ENCODE measurements around the gene ASTL. TPM values are rescaled to one million over a fixed set of nuclear protein-coding genes. Genes with fewer than 3 reads are reported as not detected.

The ASTL gene
- total RNA-seq, 1 experiment from 2014 or later, result 0.34 TPM

DNA sequence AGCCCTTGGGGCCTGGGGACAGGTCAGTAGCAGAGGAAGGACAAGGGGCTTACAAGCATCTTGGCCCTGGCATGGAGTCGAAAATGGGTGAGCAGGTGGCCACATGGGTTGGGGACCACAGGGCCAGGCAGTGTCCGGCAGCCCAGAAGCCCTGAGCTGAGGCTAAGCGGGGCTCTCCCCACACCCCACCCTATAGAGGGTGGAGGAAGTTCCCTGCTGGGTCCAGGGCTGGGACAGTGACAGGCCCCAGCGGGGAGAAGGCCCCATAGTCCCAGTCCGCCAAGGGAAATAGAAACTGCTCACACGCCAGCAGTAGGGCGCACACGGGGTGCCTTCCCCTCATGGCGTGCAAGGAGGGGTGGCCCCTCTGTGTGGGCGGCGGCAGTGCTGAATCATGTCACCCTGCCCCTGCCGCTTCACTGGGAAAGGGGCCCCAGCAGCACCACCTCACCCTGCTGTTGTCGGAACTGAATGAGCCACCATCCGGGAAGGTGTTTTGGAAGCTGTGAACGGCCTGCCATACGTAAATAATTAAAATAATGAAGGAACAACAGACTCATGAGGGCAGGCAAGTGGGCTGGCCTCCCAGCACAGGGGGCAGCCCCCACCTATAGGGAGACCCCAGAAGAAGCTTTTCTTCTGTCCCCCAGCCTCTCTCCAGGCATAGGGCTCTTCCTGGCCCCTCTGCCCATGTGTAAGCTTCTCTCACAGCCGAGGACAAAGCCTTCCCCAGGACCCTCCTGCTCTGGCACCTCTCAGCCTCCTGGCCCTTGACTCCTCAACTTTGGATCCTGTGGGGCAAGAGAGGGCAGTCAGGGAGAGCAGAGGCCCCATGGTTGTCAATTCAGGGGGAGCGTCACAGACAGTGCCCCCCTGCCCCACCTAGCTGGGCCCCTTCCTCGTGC is 19.6 kb upstream of the ASTL start:
- H3K79me2 ChIP-seq (ENCODE audit: insufficient read depth, low read length), result no peaks in the 10 kb centered on the region
- ChIA-PET POLR2A (no interaction called here), RAD21 (ENCODE audit: low non-redundant PET in 1 of 2, low total read pairs in 2 of 2, uncharacterized antibody in 2 of 2, unreplicated experiment in 2 of 2) (no interaction called here), CTCF (no interaction called here)
- H3K4me3 ChIP-seq (replicated peaks in 1 of 2; ENCODE audit: low read depth in 1 of 2, low read length in 2 of 2), result no peak overlapping the region
- TF ChIP-seq ELF1 (IDR thresholded peaks at IDR 0.05; ENCODE audit: borderline replicate concordance, low read depth) (no peak), JUND (IDR thresholded peaks at IDR 0.05) (no peak), SRF (IDR thresholded peaks at IDR 0.05; ENCODE audit: low read depth) (no peak), TCF7L2 (IDR thresholded peaks at IDR 0.05; ENCODE audit: borderline replicate concordance, extremely low read depth, insufficient read depth, insufficient read length) (no peak), CBX3 (IDR thresholded peaks at IDR 0.05; ENCODE audit: low read depth) (no peak), EZH2 (IDR thresholded peaks at IDR 0.05) (no peak), ZFX (IDR thresholded peaks at IDR 0.05) (no peak), RAD21 (IDR thresholded peaks at IDR 0.05; ENCODE audit: low read depth) (no peak), CEBPB (IDR thresholded peaks at IDR 0.05; ENCODE audit: low read depth) (no peak), POLR2A (IDR thresholded peaks at IDR 0.05; ENCODE audit: borderline replicate concordance, extremely low read depth, insufficient read depth, insufficient read length) (no peak), SP1 (IDR thresholded peaks at IDR 0.05; ENCODE audit: low read depth) (no peak), ZNF274 (IDR thresholded peaks at IDR 0.05; ENCODE audit: low read depth, low read length) (no peak), SIN3A (IDR thresholded peaks at IDR 0.05; ENCODE audit: low read depth) (no peak), EZH2phosphoT487 (IDR thresholded peaks at IDR 0.05; ENCODE audit: borderline replicate concordance) (no peak), POLR2AphosphoS5 (IDR thresholded peaks at IDR 0.05; ENCODE audit: low read depth, low read length) (no peak)
- TF ChIP-seq, protein P1, sequence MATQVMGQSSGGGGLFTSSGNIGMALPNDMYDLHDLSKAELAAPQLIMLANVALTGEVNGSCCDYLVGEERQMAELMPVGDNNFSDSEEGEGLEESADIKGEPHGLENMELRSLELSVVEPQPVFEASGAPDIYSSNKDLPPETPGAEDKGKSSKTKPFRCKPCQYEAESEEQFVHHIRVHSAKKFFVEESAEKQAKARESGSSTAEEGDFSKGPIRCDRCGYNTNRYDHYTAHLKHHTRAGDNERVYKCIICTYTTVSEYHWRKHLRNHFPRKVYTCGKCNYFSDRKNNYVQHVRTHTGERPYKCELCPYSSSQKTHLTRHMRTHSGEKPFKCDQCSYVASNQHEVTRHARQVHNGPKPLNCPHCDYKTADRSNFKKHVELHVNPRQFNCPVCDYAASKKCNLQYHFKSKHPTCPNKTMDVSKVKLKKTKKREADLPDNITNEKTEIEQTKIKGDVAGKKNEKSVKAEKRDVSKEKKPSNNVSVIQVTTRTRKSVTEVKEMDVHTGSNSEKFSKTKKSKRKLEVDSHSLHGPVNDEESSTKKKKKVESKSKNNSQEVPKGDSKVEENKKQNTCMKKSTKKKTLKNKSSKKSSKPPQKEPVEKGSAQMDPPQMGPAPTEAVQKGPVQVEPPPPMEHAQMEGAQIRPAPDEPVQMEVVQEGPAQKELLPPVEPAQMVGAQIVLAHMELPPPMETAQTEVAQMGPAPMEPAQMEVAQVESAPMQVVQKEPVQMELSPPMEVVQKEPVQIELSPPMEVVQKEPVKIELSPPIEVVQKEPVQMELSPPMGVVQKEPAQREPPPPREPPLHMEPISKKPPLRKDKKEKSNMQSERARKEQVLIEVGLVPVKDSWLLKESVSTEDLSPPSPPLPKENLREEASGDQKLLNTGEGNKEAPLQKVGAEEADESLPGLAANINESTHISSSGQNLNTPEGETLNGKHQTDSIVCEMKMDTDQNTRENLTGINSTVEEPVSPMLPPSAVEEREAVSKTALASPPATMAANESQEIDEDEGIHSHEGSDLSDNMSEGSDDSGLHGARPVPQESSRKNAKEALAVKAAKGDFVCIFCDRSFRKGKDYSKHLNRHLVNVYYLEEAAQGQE (IDR thresholded peaks at IDR 0.05; ENCODE audit: low read depth), result no peak
- TF ChIP-seq, protein P2, sequence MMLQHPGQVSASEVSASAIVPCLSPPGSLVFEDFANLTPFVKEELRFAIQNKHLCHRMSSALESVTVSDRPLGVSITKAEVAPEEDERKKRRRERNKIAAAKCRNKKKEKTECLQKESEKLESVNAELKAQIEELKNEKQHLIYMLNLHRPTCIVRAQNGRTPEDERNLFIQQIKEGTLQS (IDR thresholded peaks at IDR 0.05), result no peak
- TF ChIP-seq, protein P3, sequence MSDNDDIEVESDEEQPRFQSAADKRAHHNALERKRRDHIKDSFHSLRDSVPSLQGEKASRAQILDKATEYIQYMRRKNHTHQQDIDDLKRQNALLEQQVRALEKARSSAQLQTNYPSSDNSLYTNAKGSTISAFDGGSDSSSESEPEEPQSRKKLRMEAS (IDR thresholded peaks at IDR 0.05), result no peak
- TF ChIP-seq, protein P4, sequence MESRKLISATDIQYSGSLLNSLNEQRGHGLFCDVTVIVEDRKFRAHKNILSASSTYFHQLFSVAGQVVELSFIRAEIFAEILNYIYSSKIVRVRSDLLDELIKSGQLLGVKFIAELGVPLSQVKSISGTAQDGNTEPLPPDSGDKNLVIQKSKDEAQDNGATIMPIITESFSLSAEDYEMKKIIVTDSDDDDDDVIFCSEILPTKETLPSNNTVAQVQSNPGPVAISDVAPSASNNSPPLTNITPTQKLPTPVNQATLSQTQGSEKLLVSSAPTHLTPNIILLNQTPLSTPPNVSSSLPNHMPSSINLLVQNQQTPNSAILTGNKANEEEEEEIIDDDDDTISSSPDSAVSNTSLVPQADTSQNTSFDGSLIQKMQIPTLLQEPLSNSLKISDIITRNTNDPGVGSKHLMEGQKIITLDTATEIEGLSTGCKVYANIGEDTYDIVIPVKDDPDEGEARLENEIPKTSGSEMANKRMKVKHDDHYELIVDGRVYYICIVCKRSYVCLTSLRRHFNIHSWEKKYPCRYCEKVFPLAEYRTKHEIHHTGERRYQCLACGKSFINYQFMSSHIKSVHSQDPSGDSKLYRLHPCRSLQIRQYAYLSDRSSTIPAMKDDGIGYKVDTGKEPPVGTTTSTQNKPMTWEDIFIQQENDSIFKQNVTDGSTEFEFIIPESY (IDR thresholded peaks at IDR 0.05; ENCODE audit: extremely low read depth, insufficient replicate concordance, low read length), result no peak
- H3K9me2 ChIP-seq (ENCODE audit: insufficient read depth), result no peaks in the 10 kb centered on the region
- no peak overlapping the region for H3K4me2 ChIP-seq (ENCODE audit: low read length)
- DNase-seq (ENCODE audit: low read depth, low spot score), result no peak
- H4K20me1 ChIP-seq (ENCODE audit: insufficient read depth), result no peaks in the 10 kb centered on the region
- no peak overlapping the region for H2AFZ ChIP-seq (ENCODE audit: low read depth, low read length, poor library complexity, severe bottlenecking)
- no TSS peak for BruUV-seq (replicated peaks)
- H3K9ac ChIP-seq (ENCODE audit: low read length), result no peak overlapping the region
- no peaks in the 10 kb centered on the region for H3K36me3 ChIP-seq (ENCODE audit: control insufficient read depth in 1 of 2, insufficient read depth in 2 of 2, low read length in 2 of 2)
- intact Hi-C loops (cut with micrococcal nuclease), result no loop called here
- no peaks in the 10 kb centered on the region for H3K27me3 ChIP-seq (ENCODE audit: insufficient read depth, low read length)
- H3K27ac ChIP-seq (ENCODE audit: low read depth, low read length), result no peak overlapping the region
- H3K4me1 ChIP-seq (ENCODE audit: control insufficient read depth in 1 of 2, insufficient read depth in 2 of 2, low read length in 2 of 2), result no peaks in the 10 kb centered on the region
- ATAC-seq, result no peak
- no peaks in the 10 kb centered on the region for H3K9me3 ChIP-seq (ENCODE audit: control insufficient read depth in 1 of 2, insufficient read depth in 1 of 2, low read depth in 1 of 2, low read length in 2 of 2)
